WTC11 (cell line): Measurements from ENCODE around the gene PARPBP.

Experiments used
- CREM ChIP-seq: sonication (generic); formaldehyde crosslinking; IDR thresholded peaks from 2 replicates; pipeline ENCODE4 v1.8.1; 2022; ENCODE audit warnings: mild to moderate bottlenecking, missing genetic modification reagents, moderate library complexity
- ELF4 ChIP-seq: sonication (generic); formaldehyde crosslinking; IDR thresholded peaks from 2 replicates; pipeline ENCODE4 v1.8.1; 2022; ENCODE audit warnings: low read depth, mild to moderate bottlenecking, moderate library complexity, missing genetic modification reagents
- ESRRA ChIP-seq: sonication (generic); formaldehyde crosslinking; IDR thresholded peaks from 2 replicates; pipeline ENCODE4 v1.8.1; 2022; ENCODE audit warnings: mild to moderate bottlenecking, missing genetic modification reagents, borderline replicate concordance
- FOXJ3 ChIP-seq: sonication (generic); formaldehyde crosslinking; IDR thresholded peaks from 2 replicates; pipeline ENCODE4 v1.9.0; 2021; ENCODE audit warnings: missing genetic modification reagents, mild to moderate bottlenecking, borderline replicate concordance
- SP1 ChIP-seq: sonication (generic); formaldehyde crosslinking; conservative IDR thresholded peaks from 2 replicates; pipeline ENCODE4 v1.8.1; 2022; ENCODE audit warnings: missing genetic modification reagents
- ZNF423 ChIP-seq: fragments of 250-450 bp; sonication (Bioruptor Pico); IDR thresholded peaks from 2 replicates; pipeline ENCODE4 v2.1.2; 2022; ENCODE audit warnings: mild to moderate bottlenecking, moderate library complexity
- TF ChIP-seq, protein P1 (sequence below): fragments of 200-600 bp; IDR thresholded peaks from 2 replicates; pipeline ENCODE4 v1.8.0; 2022; ENCODE audit warnings: antibody characterized with exemption
- TF ChIP-seq, protein P2 (sequence below): sonication (generic); formaldehyde crosslinking; IDR thresholded peaks from 2 replicates; pipeline ENCODE4 v1.8.1; 2023; ENCODE audit warnings: mild to moderate bottlenecking, moderate library complexity, missing genetic modification reagents
- TF ChIP-seq, protein P3 (sequence below): sonication (generic); formaldehyde crosslinking; IDR thresholded peaks from 2 replicates; pipeline ENCODE4 v1.8.0; 2022; ENCODE audit warnings: mild to moderate bottlenecking, missing genetic modification reagents
- TF ChIP-seq, protein P4 (sequence below): sonication (generic); formaldehyde crosslinking; IDR thresholded peaks from 2 replicates; pipeline ENCODE4 v1.8.1; 2023; ENCODE audit warnings: mild to moderate bottlenecking, missing genetic modification reagents, borderline replicate concordance
- TF ChIP-seq, protein P5 (sequence below): sonication (generic); formaldehyde crosslinking; IDR thresholded peaks from 2 replicates; pipeline ENCODE4 v1.8.1; 2022; ENCODE audit warnings: mild to moderate bottlenecking, missing genetic modification reagents, moderate library complexity, borderline replicate concordance
- TF ChIP-seq, protein P6 (sequence below): sonication (generic); formaldehyde crosslinking; IDR thresholded peaks from 2 replicates; pipeline ENCODE4 v1.8.0; 2023; ENCODE audit warnings: missing genetic modification reagents

DNA sequence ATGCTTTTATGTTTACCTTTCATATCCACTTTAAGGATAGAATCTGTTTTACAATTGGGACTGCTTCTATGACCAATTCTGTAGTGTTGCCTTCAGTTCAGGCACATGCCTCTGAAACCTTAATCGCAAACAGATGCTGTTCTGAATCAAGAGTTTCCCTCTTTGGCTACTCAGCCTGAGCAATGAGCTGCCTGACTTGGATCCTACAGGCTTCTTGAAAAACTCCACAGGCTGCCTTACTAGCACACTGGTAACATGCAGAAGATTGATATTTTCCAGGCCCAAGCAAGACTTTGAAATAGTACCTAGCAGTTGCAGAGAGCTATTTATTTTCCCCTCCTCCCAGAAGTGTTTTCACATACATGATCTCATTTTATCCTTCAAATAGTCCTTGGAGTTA is 112.5 kb downstream of the PARPBP start:
- no peak for TF ChIP-seq ESRRA (CRISPR knock-in tag)
- TF ChIP-seq, protein P1, sequence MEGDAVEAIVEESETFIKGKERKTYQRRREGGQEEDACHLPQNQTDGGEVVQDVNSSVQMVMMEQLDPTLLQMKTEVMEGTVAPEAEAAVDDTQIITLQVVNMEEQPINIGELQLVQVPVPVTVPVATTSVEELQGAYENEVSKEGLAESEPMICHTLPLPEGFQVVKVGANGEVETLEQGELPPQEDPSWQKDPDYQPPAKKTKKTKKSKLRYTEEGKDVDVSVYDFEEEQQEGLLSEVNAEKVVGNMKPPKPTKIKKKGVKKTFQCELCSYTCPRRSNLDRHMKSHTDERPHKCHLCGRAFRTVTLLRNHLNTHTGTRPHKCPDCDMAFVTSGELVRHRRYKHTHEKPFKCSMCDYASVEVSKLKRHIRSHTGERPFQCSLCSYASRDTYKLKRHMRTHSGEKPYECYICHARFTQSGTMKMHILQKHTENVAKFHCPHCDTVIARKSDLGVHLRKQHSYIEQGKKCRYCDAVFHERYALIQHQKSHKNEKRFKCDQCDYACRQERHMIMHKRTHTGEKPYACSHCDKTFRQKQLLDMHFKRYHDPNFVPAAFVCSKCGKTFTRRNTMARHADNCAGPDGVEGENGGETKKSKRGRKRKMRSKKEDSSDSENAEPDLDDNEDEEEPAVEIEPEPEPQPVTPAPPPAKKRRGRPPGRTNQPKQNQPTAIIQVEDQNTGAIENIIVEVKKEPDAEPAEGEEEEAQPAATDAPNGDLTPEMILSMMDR = no peak
- TF ChIP-seq, protein P2, sequence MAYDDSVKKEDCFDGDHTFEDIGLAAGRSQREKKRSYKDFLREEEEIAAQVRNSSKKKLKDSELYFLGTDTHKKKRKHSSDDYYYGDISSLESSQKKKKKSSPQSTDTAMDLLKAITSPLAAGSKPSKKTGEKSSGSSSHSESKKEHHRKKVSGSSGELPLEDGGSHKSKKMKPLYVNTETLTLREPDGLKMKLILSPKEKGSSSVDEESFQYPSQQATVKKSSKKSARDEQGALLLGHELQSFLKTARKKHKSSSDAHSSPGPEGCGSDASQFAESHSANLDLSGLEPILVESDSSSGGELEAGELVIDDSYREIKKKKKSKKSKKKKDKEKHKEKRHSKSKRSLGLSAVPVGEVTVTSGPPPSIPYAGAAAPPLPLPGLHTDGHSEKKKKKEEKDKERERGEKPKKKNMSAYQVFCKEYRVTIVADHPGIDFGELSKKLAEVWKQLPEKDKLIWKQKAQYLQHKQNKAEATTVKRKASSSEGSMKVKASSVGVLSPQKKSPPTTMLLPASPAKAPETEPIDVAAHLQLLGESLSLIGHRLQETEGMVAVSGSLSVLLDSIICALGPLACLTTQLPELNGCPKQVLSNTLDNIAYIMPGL = no peak
- TF ChIP-seq, protein P3, sequence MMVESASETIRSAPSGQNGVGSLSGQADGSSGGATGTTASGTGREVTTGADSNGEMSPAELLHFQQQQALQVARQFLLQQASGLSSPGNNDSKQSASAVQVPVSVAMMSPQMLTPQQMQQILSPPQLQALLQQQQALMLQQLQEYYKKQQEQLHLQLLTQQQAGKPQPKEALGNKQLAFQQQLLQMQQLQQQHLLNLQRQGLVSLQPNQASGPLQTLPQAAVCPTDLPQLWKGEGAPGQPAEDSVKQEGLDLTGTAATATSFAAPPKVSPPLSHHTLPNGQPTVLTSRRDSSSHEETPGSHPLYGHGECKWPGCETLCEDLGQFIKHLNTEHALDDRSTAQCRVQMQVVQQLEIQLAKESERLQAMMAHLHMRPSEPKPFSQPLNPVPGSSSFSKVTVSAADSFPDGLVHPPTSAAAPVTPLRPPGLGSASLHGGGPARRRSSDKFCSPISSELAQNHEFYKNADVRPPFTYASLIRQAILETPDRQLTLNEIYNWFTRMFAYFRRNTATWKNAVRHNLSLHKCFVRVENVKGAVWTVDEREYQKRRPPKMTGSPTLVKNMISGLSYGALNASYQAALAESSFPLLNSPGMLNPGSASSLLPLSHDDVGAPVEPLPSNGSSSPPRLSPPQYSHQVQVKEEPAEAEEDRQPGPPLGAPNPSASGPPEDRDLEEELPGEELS (CRISPR knock-in tag) = no peak
- no peak for TF ChIP-seq SP1 (CRISPR knock-in tag)
- TF ChIP-seq, protein P4, sequence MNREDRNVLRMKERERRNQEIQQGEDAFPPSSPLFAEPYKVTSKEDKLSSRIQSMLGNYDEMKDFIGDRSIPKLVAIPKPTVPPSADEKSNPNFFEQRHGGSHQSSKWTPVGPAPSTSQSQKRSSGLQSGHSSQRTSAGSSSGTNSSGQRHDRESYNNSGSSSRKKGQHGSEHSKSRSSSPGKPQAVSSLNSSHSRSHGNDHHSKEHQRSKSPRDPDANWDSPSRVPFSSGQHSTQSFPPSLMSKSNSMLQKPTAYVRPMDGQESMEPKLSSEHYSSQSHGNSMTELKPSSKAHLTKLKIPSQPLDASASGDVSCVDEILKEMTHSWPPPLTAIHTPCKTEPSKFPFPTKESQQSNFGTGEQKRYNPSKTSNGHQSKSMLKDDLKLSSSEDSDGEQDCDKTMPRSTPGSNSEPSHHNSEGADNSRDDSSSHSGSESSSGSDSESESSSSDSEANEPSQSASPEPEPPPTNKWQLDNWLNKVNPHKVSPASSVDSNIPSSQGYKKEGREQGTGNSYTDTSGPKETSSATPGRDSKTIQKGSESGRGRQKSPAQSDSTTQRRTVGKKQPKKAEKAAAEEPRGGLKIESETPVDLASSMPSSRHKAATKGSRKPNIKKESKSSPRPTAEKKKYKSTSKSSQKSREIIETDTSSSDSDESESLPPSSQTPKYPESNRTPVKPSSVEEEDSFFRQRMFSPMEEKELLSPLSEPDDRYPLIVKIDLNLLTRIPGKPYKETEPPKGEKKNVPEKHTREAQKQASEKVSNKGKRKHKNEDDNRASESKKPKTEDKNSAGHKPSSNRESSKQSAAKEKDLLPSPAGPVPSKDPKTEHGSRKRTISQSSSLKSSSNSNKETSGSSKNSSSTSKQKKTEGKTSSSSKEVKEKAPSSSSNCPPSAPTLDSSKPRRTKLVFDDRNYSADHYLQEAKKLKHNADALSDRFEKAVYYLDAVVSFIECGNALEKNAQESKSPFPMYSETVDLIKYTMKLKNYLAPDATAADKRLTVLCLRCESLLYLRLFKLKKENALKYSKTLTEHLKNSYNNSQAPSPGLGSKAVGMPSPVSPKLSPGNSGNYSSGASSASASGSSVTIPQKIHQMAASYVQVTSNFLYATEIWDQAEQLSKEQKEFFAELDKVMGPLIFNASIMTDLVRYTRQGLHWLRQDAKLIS (CRISPR knock-in tag) = no peak
- TF ChIP-seq, protein P5, sequence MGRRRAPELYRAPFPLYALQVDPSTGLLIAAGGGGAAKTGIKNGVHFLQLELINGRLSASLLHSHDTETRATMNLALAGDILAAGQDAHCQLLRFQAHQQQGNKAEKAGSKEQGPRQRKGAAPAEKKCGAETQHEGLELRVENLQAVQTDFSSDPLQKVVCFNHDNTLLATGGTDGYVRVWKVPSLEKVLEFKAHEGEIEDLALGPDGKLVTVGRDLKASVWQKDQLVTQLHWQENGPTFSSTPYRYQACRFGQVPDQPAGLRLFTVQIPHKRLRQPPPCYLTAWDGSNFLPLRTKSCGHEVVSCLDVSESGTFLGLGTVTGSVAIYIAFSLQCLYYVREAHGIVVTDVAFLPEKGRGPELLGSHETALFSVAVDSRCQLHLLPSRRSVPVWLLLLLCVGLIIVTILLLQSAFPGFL (CRISPR knock-in tag) = no peak
- TF ChIP-seq CREM (CRISPR knock-in tag) = no peak
- TF ChIP-seq ZNF423 (CRISPR knock-in tag) = no peak
- TF ChIP-seq, protein P6, sequence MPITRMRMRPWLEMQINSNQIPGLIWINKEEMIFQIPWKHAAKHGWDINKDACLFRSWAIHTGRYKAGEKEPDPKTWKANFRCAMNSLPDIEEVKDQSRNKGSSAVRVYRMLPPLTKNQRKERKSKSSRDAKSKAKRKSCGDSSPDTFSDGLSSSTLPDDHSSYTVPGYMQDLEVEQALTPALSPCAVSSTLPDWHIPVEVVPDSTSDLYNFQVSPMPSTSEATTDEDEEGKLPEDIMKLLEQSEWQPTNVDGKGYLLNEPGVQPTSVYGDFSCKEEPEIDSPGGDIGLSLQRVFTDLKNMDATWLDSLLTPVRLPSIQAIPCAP (CRISPR knock-in tag) = no peak
- no peak for TF ChIP-seq FOXJ3
- no peak for TF ChIP-seq ELF4 (CRISPR knock-in tag)
